ENCODE results near the gene KNDC1. TPM values are rescaled to one million over a fixed set of nuclear protein-coding genes. Genes with fewer than 3 reads are reported as not detected.

KNDC1 gene
- total and polyA plus RNA-seq, 2 experiments from 2014 or later, result 1.8 to 16.0 TPM

GRCh38 chr10:133187906-133188681 lies 28.1 kb downstream of the KNDC1 start:
- Histone ChIP-seq H3K27ac (ENCODE audit: low read depth) (no peak overlapping the region), H2AFZ (no peak overlapping the region), H3K27me3 (ENCODE audit: insufficient read depth) (no peaks in the 10 kb centered on the region), H3K4me2 (no peak overlapping the region), H3F3A (replicated peaks; ENCODE audit: low read depth) (no peaks in the 10 kb centered on the region), H3K79me2 (replicated peaks; ENCODE audit: insufficient read depth) (no peaks in the 10 kb centered on the region), H3K4me1 (ENCODE audit: insufficient read depth) (no peaks in the 10 kb centered on the region), H3K9me2 (ENCODE audit: insufficient read depth) (no peaks in the 10 kb centered on the region), H3K4me3 (no peak overlapping the region), H3K36me3 (ENCODE audit: insufficient read depth) (no peaks in the 10 kb centered on the region), H4K20me1 (replicated peaks; ENCODE audit: insufficient read depth) (no peaks in the 10 kb centered on the region)
- TF ChIP-seq ZNF331 (CRISPR knock-in tag; IDR thresholded peaks at IDR 0.05; ENCODE audit: low read depth), result no peak
- TF ChIP-seq ZNF462 (CRISPR knock-in tag; IDR thresholded peaks at IDR 0.05), result no peak
- H3K4me3 Mint-ChIP-seq, result no peak overlapping the region
- no peaks in the 10 kb centered on the region for H3K4me1 Mint-ChIP-seq
- peaks cover 7% of the 10 kb centered on the region for H3K27me3 Mint-ChIP-seq (ENCODE audit: insufficient read depth, low read depth, poor library complexity)
- H3K36me3 Mint-ChIP-seq (ENCODE audit: low read depth), result peaks cover 35% of the 10 kb centered on the region
- no peak overlapping the region for H3K27ac Mint-ChIP-seq
- ATAC-seq (no peak), DNase-seq (ENCODE audit: low spot score) (no peak)
- H3K9me3 Mint-ChIP-seq, result peaks cover 28% of the 10 kb centered on the region

GRCh38 chr10:133189256-133189655 lies 29.2 kb downstream of the KNDC1 start:
- ATAC-seq, result no peak
- Histone ChIP-seq H2AFZ (no peak overlapping the region), H3K36me3 (ENCODE audit: insufficient read depth) (no peaks in the 10 kb centered on the region), H3K4me2 (no peak overlapping the region), H4K20me1 (replicated peaks; ENCODE audit: insufficient read depth) (no peaks in the 10 kb centered on the region), H3K4me1 (ENCODE audit: insufficient read depth) (no peaks in the 10 kb centered on the region), H3K27ac (ENCODE audit: low read depth) (no peak overlapping the region), H3K27me3 (ENCODE audit: insufficient read depth) (no peaks in the 10 kb centered on the region), H3F3A (replicated peaks; ENCODE audit: low read depth) (no peaks in the 10 kb centered on the region), H3K4me3 (no peak overlapping the region), H3K9me2 (ENCODE audit: insufficient read depth) (no peaks in the 10 kb centered on the region), H3K79me2 (replicated peaks; ENCODE audit: insufficient read depth) (no peaks in the 10 kb centered on the region)
- no peak overlapping the region for H3K4me3 Mint-ChIP-seq
- no peak for TF ChIP-seq REST (IDR thresholded peaks at IDR 0.05; ENCODE audit: unreplicated experiment)
- TF ChIP-seq JUNB (IDR thresholded peaks at IDR 0.05; ENCODE audit: unreplicated experiment), result no peak
- TF ChIP-seq ZNF331 (CRISPR knock-in tag; IDR thresholded peaks at IDR 0.05; ENCODE audit: low read depth), result no peak
- TF ChIP-seq EZH2phosphoT487 (IDR thresholded peaks at IDR 0.05; ENCODE audit: unreplicated experiment), result no peak
- H3K36me3 Mint-ChIP-seq (ENCODE audit: low read depth), result peaks cover 29% of the 10 kb centered on the region
- DNase-seq (ENCODE audit: low spot score), result no peak
- no peaks in the 10 kb centered on the region for H3K4me1 Mint-ChIP-seq
- no peak overlapping the region for H3K27ac Mint-ChIP-seq
- peaks cover 33% of the 10 kb centered on the region for H3K9me3 Mint-ChIP-seq
- peaks cover 4% of the 10 kb centered on the region for H3K27me3 Mint-ChIP-seq (ENCODE audit: insufficient read depth, low read depth, poor library complexity)

Measured in GM23338 (cell line).